PC-9 (cell line): ENCODE measurements around the gene CCN6. TPM values are rescaled to one million over a fixed set of nuclear protein-coding genes. Genes with fewer than 3 reads are reported as not detected.

Experiments used
- BruUV-seq: library from RNA; stranded (reverse); fragments of 400-500 nt; replicated peaks from 2 replicates; lab custom pipeline; 2021; lab: Mats Ljungman, UMichigan
- CTCF ChIA-PET: fragments of 300-600 bp; sonication (Branson Sonifier 250); formaldehyde crosslinking; loops from one replicate; lab custom pipeline; 2022; ENCODE audit warnings: antibody characterized with exemption; lab: Charles Lee
- POLR2A ChIA-PET: fragments of 300-600 bp; sonication (Branson Sonifier 250); formaldehyde crosslinking; loops from one replicate; lab custom pipeline; 2022; ENCODE audit warnings: antibody characterized with exemption; ENCODE audit not compliant: unreplicated experiment; lab: Charles Lee
- DNase-seq, 2 experiments: peaks; one replicate each; pipeline versions ENCODE4 v3.0.0 to v3.0.0-alpha.2; 2015 to 2022; ENCODE audit warnings: mixed read lengths in 1 of 2
- H2AFZ ChIP-seq: fragments of 200-600 bp; sonication (generic); 2 replicates; pipeline ENCODE4 v1.8.1; 2017; ENCODE audit warnings: antibody characterized with exemption
- H3F3A ChIP-seq: fragments of 200-600 bp; sonication (generic); 2 replicates; pipeline ENCODE4 v1.8.1; 2017; ENCODE audit warnings: antibody characterized with exemption, mild to moderate bottlenecking, low read depth; ENCODE audit not compliant: insufficient read depth
- H3K27ac ChIP-seq: fragments of 200-600 bp; sonication (generic); 2 replicates; pipeline ENCODE4 v1.6.1; 2016; ENCODE audit warnings: mixed run types
- H3K27me3 ChIP-seq: fragments of 200-600 bp; sonication (generic); 2 replicates; pipeline ENCODE4 v1.6.1; 2016; ENCODE audit warnings: low read depth, mixed run types; ENCODE audit not compliant: insufficient read depth
- H3K36me3 ChIP-seq: fragments of 200-600 bp; sonication (generic); 2 replicates; pipeline ENCODE4 v1.6.1; 2016; ENCODE audit warnings: low read depth, mixed run types
- H3K4me1 ChIP-seq: fragments of 200-600 bp; sonication (generic); replicated peaks from 2 replicates; pipeline ENCODE4 v1.6.1; 2016; ENCODE audit warnings: mixed run types; ENCODE audit not compliant: insufficient read depth
- H3K4me2 ChIP-seq: fragments of 200-600 bp; sonication (generic); 2 replicates; pipeline ENCODE4 v1.6.1; 2017; ENCODE audit warnings: mixed run types
- H3K4me3 ChIP-seq: fragments of 200-600 bp; sonication (generic); 2 replicates; pipeline ENCODE4 v1.6.1; 2016; ENCODE audit warnings: mixed run types
- H3K79me2 ChIP-seq: fragments of 200-600 bp; sonication (generic); 2 replicates; pipeline ENCODE4 v1.6.1; 2017; ENCODE audit warnings: low read depth, mixed run types
- H3K9me2 ChIP-seq: fragments of 200-600 bp; sonication (generic); 2 replicates; pipeline ENCODE4 v1.8.1; 2017; ENCODE audit warnings: mild to moderate bottlenecking; ENCODE audit not compliant: insufficient read depth
- H3K9me3 ChIP-seq: fragments of 200-600 bp; sonication (generic); 2 replicates; pipeline ENCODE4 v1.8.1; 2016; ENCODE audit warnings: low read depth; ENCODE audit not compliant: insufficient read depth
- H4K20me1 ChIP-seq: fragments of 200-600 bp; sonication (generic); 2 replicates; pipeline ENCODE4 v1.8.1; 2017; ENCODE audit not compliant: insufficient read depth
- CTCF ChIP-seq: fragments of 200-600 bp; sonication (generic); conservative IDR thresholded peaks from 2 replicates; pipeline ENCODE4 v1.6.1; 2017; ENCODE audit warnings: mixed run types, antibody characterized with exemption, mild to moderate bottlenecking, moderate library complexity
- EZH2 ChIP-seq: fragments of 200-600 bp; sonication (generic); IDR thresholded peaks from 2 replicates; pipeline ENCODE4 v1.8.0; 2017; ENCODE audit warnings: antibody characterized with exemption, low read depth
- intact Hi-C: fragments of 100-400 bp; cut with micrococcal nuclease; formaldehyde crosslinking; loops from one replicate; pipeline ENCODE4 v1.10.0; 2022; ENCODE audit not compliant: unreplicated experiment
- total RNA-seq: library from RNA; stranded (reverse); gene quantifications from 2 replicates; pipeline ENCODE4 v1.2.3, GENCODE V29; 2021

Gene CCN6
- total RNA-seq, 1 experiment from 2014 or later, result not detected

- CTCF ChIA-PET, result no interaction called here
- POLR2A ChIA-PET, result no interaction called here
- no peak for TF ChIP-seq CTCF
- no peak for TF ChIP-seq EZH2
Measured at GRCh38 chr6:112036088-112036637, 17.7 kb upstream of the CCN6 start.

GRCh38 chr6:112037783-112038216 is 16.1 kb upstream of the CCN6 start:
- Histone ChIP-seq H3F3A (no peaks in the 10 kb centered on the region), H4K20me1 (no peaks in the 10 kb centered on the region), H3K4me2 (no peak overlapping the region), H3K4me3 (no peak overlapping the region), H2AFZ (no peak overlapping the region), H3K4me1 (0 out of 2 replicates have a peak, but pooled peaks cover 3% of the 10 kb centered on the region), H3K27me3 (no peaks in the 10 kb centered on the region), H3K27ac (no peak overlapping the region), H3K9me3 (no peaks in the 10 kb centered on the region), H3K79me2 (no peaks in the 10 kb centered on the region), H3K9me2 (no peaks in the 10 kb centered on the region), H3K36me3 (no peaks in the 10 kb centered on the region)
- no TSS peak for BruUV-seq
- peak; percentile 26 to 64 for DNase-seq
- no peak for TF ChIP-seq CTCF
- no peak for TF ChIP-seq EZH2
- POLR2A ChIA-PET, result interaction anchor here (0.5 to 0.6 kb wide), 2 partner anchors 116 to 1522 kb away, joined by 4 to 6 read pairs; no protein-coding TSS in a partner anchor
- intact Hi-C loops, result no loop called here
- CTCF ChIA-PET, result interaction anchor here (0.6 to 0.8 kb wide), 2 partner anchors 22 to 328 kb away, joined by 3 read pairs; no protein-coding TSS in a partner anchor

More at GRCh38 chr6:112036088-112036637, 17.7 kb upstream of the CCN6 start:
- H3K27ac ChIP-seq, result no peak overlapping the region
- no peak overlapping the region for H3K4me2 ChIP-seq
- H3K9me3 ChIP-seq, result no peaks in the 10 kb centered on the region
- no peaks in the 10 kb centered on the region for H3K9me2 ChIP-seq
- no TSS peak for BruUV-seq
- no peaks in the 10 kb centered on the region for H3F3A ChIP-seq
- DNase-seq, result no peak
- no peak overlapping the region for H2AFZ ChIP-seq
- H3K27me3 ChIP-seq, result no peaks in the 10 kb centered on the region
- peaks cover 4% of the 10 kb centered on the region; the same call in 1 of the 2 replicates for H3K4me1 ChIP-seq
- H4K20me1 ChIP-seq, result no peaks in the 10 kb centered on the region
- H3K36me3 ChIP-seq, result no peaks in the 10 kb centered on the region
- no peak overlapping the region for H3K4me3 ChIP-seq
- intact Hi-C loops, result no loop called here
- no peaks in the 10 kb centered on the region for H3K79me2 ChIP-seq

GRCh38 chr6:112038268-112038667 is 15.6 kb upstream of the CCN6 start:
- DNase-seq, result no peak
- Histone ChIP-seq H3K4me3 (no peak overlapping the region), H3K79me2 (no peaks in the 10 kb centered on the region), H2AFZ (no peak overlapping the region), H3K4me2 (no peak overlapping the region), H3K9me3 (no peaks in the 10 kb centered on the region), H3K36me3 (no peaks in the 10 kb centered on the region), H3K27ac (no peak overlapping the region), H3K27me3 (no peaks in the 10 kb centered on the region), H3K9me2 (no peaks in the 10 kb centered on the region), H3K4me1 (0 out of 2 replicates have a peak, but pooled peaks cover 4% of the 10 kb centered on the region), H4K20me1 (no peaks in the 10 kb centered on the region), H3F3A (no peaks in the 10 kb centered on the region; the same call in 1 of the 2 replicates)
- intact Hi-C loops, result no loop called here
- TF ChIP-seq EZH2 (no peak), CTCF (no peak)
- ChIA-PET POLR2A (interaction anchor here (0.6 kb wide), 1 partner anchor 304 kb away, joined by 8 read pairs; no protein-coding TSS in a partner anchor), CTCF (no interaction called here)
- BruUV-seq, result no TSS peak
